SK-N-SH (cell line): ENCODE results near the gene TNFRSF11A. TPM values are rescaled to one million over a fixed set of nuclear protein-coding genes. Genes with fewer than 3 reads are reported as not detected.

ENCODE experiments used
- CTCF ChIA-PET: fragments of 300-600, 350-600 bp; formaldehyde crosslinking; extraction: SDS; loops from one replicate; lab custom pipeline; 2021; lab: Yijun Ruan, JAX
- POLR2A ChIA-PET: fragments of 350-600 bp; sonication (Branson Sonifier 250); formaldehyde crosslinking; extraction: SDS; loops from one replicate; lab custom pipeline; 2020; ENCODE audit warnings: antibody characterized with exemption, inconsistent platforms; lab: Yijun Ruan, JAX
- DNase-seq: peaks from one replicate; pipeline ENCODE4 v3.0.0; 2012
- H2AFZ ChIP-seq: fragments of 200-600 bp; sonication (generic); 2 replicates; pipeline ENCODE4 v1.8.1; 2016; ENCODE audit warnings: antibody characterized with exemption, mild to moderate bottlenecking, low read depth
- H3F3A ChIP-seq: fragments of 200-600 bp; sonication (generic); replicated peaks from 2 replicates; pipeline ENCODE3; 2016; ENCODE audit warnings: antibody characterized with exemption, mild to moderate bottlenecking; ENCODE audit not compliant: insufficient read depth
- H3K27ac ChIP-seq, 2 experiments: fragments of 200-500 bp in 1 of 2; fragments of 200-600 bp in 1 of 2; sonication (Bioruptor generic) in 1 of 2; sonication (generic), shearing (Covaris generic) in 1 of 2; 2 replicates each; pipeline versions ENCODE4 v1.5.1 to v1.6.1; 2014 to 2016; ENCODE audit warnings: low read depth in 2 of 2, inconsistent platforms in 1 of 2, low read length in 1 of 2, mild to moderate bottlenecking in 1 of 2, mixed read lengths in 1 of 2
- H3K27me3 ChIP-seq: fragments of 200-600 bp; sonication (generic), shearing (Covaris generic); 2 replicates; pipeline ENCODE4 v1.6.1; 2016; ENCODE audit warnings: mixed run types; ENCODE audit not compliant: insufficient read depth
- H3K36me3 ChIP-seq, 2 experiments: fragments of 200-500 bp in 1 of 2; fragments of 200-600 bp in 1 of 2; sonication (Bioruptor generic) in 1 of 2; sonication (generic) in 1 of 2; replicated peaks in 1 of 2; 2 replicates each; pipeline versions ENCODE3 to v1.5.1; 2014 to 2016; ENCODE audit warnings: low read length in 1 of 2, mild to moderate bottlenecking in 1 of 2; ENCODE audit not compliant: insufficient read depth in 2 of 2, control insufficient read depth in 1 of 2
- H3K4me1 ChIP-seq, 2 experiments: fragments of 200-500 bp in 1 of 2; fragments of 200-600 bp in 1 of 2; sonication (Bioruptor generic) in 1 of 2; sonication (generic), shearing (Covaris generic) in 1 of 2; 2 replicates each; pipeline versions ENCODE4 v1.5.1 to v1.6.1; 2014 to 2016; ENCODE audit warnings: low read depth in 1 of 2, low read length in 1 of 2, mixed run types in 1 of 2; ENCODE audit not compliant: insufficient read depth in 2 of 2, control insufficient read depth in 1 of 2
- H3K4me2 ChIP-seq: fragments of 200-600 bp; sonication (generic), shearing (Covaris generic); 2 replicates; pipeline ENCODE4 v1.6.1; 2017; ENCODE audit warnings: mixed run types
- H3K4me3 ChIP-seq, 2 experiments: fragments of 200-500 bp in 1 of 2; fragments of 200-600 bp in 1 of 2; sonication (Bioruptor generic) in 1 of 2; sonication (generic), shearing (Covaris generic) in 1 of 2; 2 replicates each; pipeline versions ENCODE4 v1.5.1 to v1.8.1; 2014 to 2016; ENCODE audit warnings: low read depth in 2 of 2, inconsistent platforms in 1 of 2, low read length in 1 of 2, mild to moderate bottlenecking in 1 of 2, mixed read lengths in 1 of 2, moderate library complexity in 1 of 2
- H3K79me2 ChIP-seq: fragments of 200-600 bp; sonication (generic); 2 replicates; pipeline ENCODE4 v1.8.1; 2017; ENCODE audit warnings: mild to moderate bottlenecking; ENCODE audit not compliant: insufficient read depth
- H3K9ac ChIP-seq: fragments of 200-600 bp; sonication (generic); 2 replicates; pipeline ENCODE4 v1.6.1; 2017; ENCODE audit warnings: mixed run types
- H3K9me2 ChIP-seq: fragments of 200-600 bp; sonication (generic); 2 replicates; pipeline ENCODE4 v1.6.1; 2017; ENCODE audit warnings: mixed run types
- H3K9me3 ChIP-seq: fragments of 200-600 bp; sonication (generic); 2 replicates; pipeline ENCODE4 v1.6.1; 2017; ENCODE audit warnings: mixed run types, mild to moderate bottlenecking, moderate library complexity
- H4K20me1 ChIP-seq: fragments of 200-600 bp; sonication (generic); 2 replicates; pipeline ENCODE4 v1.6.1; 2017; ENCODE audit warnings: mild to moderate bottlenecking, mixed run types; ENCODE audit not compliant: insufficient read depth
- CHD2 ChIP-seq: fragments of 150-350 bp; IDR thresholded peaks from 2 replicates; pipeline ENCODE4 v1.6.1; 2018; ENCODE audit warnings: low read length; ENCODE audit not compliant: partially characterized antibody
- ELF1 ChIP-seq: IDR thresholded peaks from 2 replicates; pipeline ENCODE4 v1.4.0; 2012
- FOSL2 ChIP-seq: IDR thresholded peaks from 2 replicates; pipeline ENCODE4 v1.4.0; 2012; ENCODE audit warnings: low read depth, mild to moderate bottlenecking, moderate library complexity, borderline replicate concordance
- JUND ChIP-seq: IDR thresholded peaks from 2 replicates; pipeline ENCODE4 v1.4.0; 2012
- MXI1 ChIP-seq: IDR thresholded peaks from 2 replicates; pipeline ENCODE4 v1.6.1; 2012; ENCODE audit warnings: mild to moderate bottlenecking, low read depth, low read length, improper control_type of control experiment
- NFIC ChIP-seq: IDR thresholded peaks from 2 replicates; pipeline ENCODE4 v1.4.0; 2012; ENCODE audit warnings: borderline replicate concordance
- NRF1 ChIP-seq: IDR thresholded peaks from 2 replicates; pipeline ENCODE4 v1.6.1; 2012; ENCODE audit warnings: low read depth, mild to moderate bottlenecking, low read length
- POLR2AphosphoS5 ChIP-seq: IDR thresholded peaks from 2 replicates; pipeline ENCODE4 v1.6.1; 2012; ENCODE audit warnings: low read depth, low read length
- RCOR1 ChIP-seq: fragments of 150-350 bp; IDR thresholded peaks from 2 replicates; pipeline ENCODE4 v1.6.1; 2017; ENCODE audit warnings: antibody characterized with exemption, low read length
- RFX5 ChIP-seq: IDR thresholded peaks from 2 replicates; pipeline ENCODE4 v1.6.1; 2012; ENCODE audit warnings: mild to moderate bottlenecking, improper control_type of control experiment, low read length
- SMC3 ChIP-seq: IDR thresholded peaks from 2 replicates; pipeline ENCODE4 v1.6.1; 2012; ENCODE audit warnings: low read depth, low read length, improper control_type of control experiment
- TCF12 ChIP-seq: IDR thresholded peaks from 2 replicates; pipeline ENCODE4 v1.4.0; 2012
- TEAD4 ChIP-seq: IDR thresholded peaks from 2 replicates; pipeline ENCODE4 v1.4.0; 2012; ENCODE audit warnings: mild to moderate bottlenecking, borderline replicate concordance; ENCODE audit not compliant: insufficient read depth
- WGBS: methylation state at CpG from one replicate; pipeline ENCODE4 v1.1.6; 2017; ENCODE audit warnings: low lambda C conversion rate; 5-methylcytosine and 5-hydroxymethylcytosine counted together
- polyA plus RNA-seq, 3 experiments: library from polyadenylated mRNA; depleted of rRNA; stranded (reverse); fragments of >200 nt; gene quantifications; 2 replicates each; pipeline ENCODE4 v1.2.3, GENCODE V29; 2012
- TF ChIP-seq, protein P1 (sequence below): IDR thresholded peaks from 2 replicates; pipeline ENCODE4 v1.6.1; 2012; ENCODE audit warnings: mild to moderate bottlenecking, low read depth, low read length, moderate library complexity
- TF ChIP-seq, protein P2 (sequence below): fragments of 200-600 bp; sonication (generic); IDR thresholded peaks from 2 replicates; pipeline ENCODE4 v1.6.1; 2017; ENCODE audit warnings: antibody characterized with exemption, mild to moderate bottlenecking, moderate library complexity
- TF ChIP-seq, protein P3 (sequence below): IDR thresholded peaks from 2 replicates; pipeline ENCODE4 v1.4.0; 2012; ENCODE audit warnings: low read depth, borderline replicate concordance
- TF ChIP-seq, protein P4 (sequence below): IDR thresholded peaks from 2 replicates; pipeline ENCODE4 v1.4.0; 2012; ENCODE audit warnings: low read depth

The TNFRSF11A gene
- polyA plus RNA-seq, 1 of the 3 experiments (the other 2 are of a cell fraction) = 5.1 TPM

DNA sequence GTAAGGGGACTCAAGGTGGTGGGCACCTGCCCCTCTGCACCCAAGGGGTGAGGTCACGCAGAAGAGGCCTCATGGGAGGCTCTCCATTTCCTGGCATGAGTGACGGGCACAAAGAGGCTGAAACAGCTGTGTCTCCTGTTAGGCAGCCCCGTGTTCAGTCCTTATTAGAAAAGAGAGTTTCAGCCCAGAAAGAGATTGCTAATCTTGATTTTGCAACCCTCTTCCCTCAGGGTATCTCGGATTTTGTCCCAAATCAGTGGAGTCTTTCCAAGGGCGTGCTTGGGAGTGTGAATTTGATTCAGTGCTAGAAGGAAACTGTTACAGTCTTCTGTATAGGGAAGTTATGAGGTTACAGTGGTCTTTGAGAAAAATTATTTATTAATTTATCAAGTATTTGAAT lies 10.4 kb downstream of the TNFRSF11A start:
- H3K4me1 ChIP-seq = peaks cover 0 to 13% of the 10 kb centered on the region in 2 experiments; a peak in 2 of 4 replicates
- no peak for DNase-seq
- no peak overlapping the region; the same call in 1 of the 2 replicates for H2AFZ ChIP-seq
- CTCF ChIA-PET = no interaction called here
- peaks cover 9% of the 10 kb centered on the region for H3F3A ChIP-seq
- 95% methylated on average over 3 of the region's 5 CpGs for WGBS
- POLR2A ChIA-PET = no interaction called here
- H4K20me1 ChIP-seq = no peaks in the 10 kb centered on the region
- no peak overlapping the region for H3K9ac ChIP-seq
- H3K4me2 ChIP-seq = no peak overlapping the region
- no peak overlapping the region for H3K4me3 ChIP-seq
- no peak overlapping the region for H3K27ac ChIP-seq
- H3K9me2 ChIP-seq = no peaks in the 10 kb centered on the region
- no peaks in the 10 kb centered on the region for H3K36me3 ChIP-seq
- H3K27me3 ChIP-seq = no peaks in the 10 kb centered on the region
- no peaks in the 10 kb centered on the region for H3K9me3 ChIP-seq
- no peak for TF ChIP-seq CHD2
- TF ChIP-seq, protein P1, sequence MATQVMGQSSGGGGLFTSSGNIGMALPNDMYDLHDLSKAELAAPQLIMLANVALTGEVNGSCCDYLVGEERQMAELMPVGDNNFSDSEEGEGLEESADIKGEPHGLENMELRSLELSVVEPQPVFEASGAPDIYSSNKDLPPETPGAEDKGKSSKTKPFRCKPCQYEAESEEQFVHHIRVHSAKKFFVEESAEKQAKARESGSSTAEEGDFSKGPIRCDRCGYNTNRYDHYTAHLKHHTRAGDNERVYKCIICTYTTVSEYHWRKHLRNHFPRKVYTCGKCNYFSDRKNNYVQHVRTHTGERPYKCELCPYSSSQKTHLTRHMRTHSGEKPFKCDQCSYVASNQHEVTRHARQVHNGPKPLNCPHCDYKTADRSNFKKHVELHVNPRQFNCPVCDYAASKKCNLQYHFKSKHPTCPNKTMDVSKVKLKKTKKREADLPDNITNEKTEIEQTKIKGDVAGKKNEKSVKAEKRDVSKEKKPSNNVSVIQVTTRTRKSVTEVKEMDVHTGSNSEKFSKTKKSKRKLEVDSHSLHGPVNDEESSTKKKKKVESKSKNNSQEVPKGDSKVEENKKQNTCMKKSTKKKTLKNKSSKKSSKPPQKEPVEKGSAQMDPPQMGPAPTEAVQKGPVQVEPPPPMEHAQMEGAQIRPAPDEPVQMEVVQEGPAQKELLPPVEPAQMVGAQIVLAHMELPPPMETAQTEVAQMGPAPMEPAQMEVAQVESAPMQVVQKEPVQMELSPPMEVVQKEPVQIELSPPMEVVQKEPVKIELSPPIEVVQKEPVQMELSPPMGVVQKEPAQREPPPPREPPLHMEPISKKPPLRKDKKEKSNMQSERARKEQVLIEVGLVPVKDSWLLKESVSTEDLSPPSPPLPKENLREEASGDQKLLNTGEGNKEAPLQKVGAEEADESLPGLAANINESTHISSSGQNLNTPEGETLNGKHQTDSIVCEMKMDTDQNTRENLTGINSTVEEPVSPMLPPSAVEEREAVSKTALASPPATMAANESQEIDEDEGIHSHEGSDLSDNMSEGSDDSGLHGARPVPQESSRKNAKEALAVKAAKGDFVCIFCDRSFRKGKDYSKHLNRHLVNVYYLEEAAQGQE = no peak
- TF ChIP-seq TEAD4 = no peak
- TF ChIP-seq RFX5 = no peak
- TF ChIP-seq RCOR1 = no peak
- no peak for TF ChIP-seq NFIC
- TF ChIP-seq FOSL2 = no peak
- TF ChIP-seq JUND = no peak
- TF ChIP-seq, protein P2, sequence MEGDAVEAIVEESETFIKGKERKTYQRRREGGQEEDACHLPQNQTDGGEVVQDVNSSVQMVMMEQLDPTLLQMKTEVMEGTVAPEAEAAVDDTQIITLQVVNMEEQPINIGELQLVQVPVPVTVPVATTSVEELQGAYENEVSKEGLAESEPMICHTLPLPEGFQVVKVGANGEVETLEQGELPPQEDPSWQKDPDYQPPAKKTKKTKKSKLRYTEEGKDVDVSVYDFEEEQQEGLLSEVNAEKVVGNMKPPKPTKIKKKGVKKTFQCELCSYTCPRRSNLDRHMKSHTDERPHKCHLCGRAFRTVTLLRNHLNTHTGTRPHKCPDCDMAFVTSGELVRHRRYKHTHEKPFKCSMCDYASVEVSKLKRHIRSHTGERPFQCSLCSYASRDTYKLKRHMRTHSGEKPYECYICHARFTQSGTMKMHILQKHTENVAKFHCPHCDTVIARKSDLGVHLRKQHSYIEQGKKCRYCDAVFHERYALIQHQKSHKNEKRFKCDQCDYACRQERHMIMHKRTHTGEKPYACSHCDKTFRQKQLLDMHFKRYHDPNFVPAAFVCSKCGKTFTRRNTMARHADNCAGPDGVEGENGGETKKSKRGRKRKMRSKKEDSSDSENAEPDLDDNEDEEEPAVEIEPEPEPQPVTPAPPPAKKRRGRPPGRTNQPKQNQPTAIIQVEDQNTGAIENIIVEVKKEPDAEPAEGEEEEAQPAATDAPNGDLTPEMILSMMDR = no peak
- no peak for TF ChIP-seq POLR2AphosphoS5
- TF ChIP-seq NRF1 = no peak
- no peak for TF ChIP-seq TCF12
- no peak for TF ChIP-seq SMC3
- TF ChIP-seq ELF1 = no peak
- TF ChIP-seq, protein P3, sequence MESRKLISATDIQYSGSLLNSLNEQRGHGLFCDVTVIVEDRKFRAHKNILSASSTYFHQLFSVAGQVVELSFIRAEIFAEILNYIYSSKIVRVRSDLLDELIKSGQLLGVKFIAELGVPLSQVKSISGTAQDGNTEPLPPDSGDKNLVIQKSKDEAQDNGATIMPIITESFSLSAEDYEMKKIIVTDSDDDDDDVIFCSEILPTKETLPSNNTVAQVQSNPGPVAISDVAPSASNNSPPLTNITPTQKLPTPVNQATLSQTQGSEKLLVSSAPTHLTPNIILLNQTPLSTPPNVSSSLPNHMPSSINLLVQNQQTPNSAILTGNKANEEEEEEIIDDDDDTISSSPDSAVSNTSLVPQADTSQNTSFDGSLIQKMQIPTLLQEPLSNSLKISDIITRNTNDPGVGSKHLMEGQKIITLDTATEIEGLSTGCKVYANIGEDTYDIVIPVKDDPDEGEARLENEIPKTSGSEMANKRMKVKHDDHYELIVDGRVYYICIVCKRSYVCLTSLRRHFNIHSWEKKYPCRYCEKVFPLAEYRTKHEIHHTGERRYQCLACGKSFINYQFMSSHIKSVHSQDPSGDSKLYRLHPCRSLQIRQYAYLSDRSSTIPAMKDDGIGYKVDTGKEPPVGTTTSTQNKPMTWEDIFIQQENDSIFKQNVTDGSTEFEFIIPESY = no peak
- no peak for TF ChIP-seq MXI1
- TF ChIP-seq, protein P4, sequence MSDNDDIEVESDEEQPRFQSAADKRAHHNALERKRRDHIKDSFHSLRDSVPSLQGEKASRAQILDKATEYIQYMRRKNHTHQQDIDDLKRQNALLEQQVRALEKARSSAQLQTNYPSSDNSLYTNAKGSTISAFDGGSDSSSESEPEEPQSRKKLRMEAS = no peak
- H3K79me2 ChIP-seq = no peaks in the 10 kb centered on the region
